Activated T-cell treated with anti-CD3 and anti-CD28 coated beads, Interleukin-2, amount 50 U/mL, for 48 hours (primary cell): ENCODE results near the gene PSMB9.
A peak's percentile ranks its signal among the peaks of the same experiment; 100 is the strongest.
"Not testable (repeated sequence)": the region's sequence is repeated elsewhere in the genome, so short reads cannot be mapped to it uniquely, and the experiment has no call there.

Experiments used
- DNase-seq, 2 experiments: peaks; one replicate each; pipeline ENCODE4 v3.0.0-alpha.2; 2020

PSMB9 gene

DNA sequence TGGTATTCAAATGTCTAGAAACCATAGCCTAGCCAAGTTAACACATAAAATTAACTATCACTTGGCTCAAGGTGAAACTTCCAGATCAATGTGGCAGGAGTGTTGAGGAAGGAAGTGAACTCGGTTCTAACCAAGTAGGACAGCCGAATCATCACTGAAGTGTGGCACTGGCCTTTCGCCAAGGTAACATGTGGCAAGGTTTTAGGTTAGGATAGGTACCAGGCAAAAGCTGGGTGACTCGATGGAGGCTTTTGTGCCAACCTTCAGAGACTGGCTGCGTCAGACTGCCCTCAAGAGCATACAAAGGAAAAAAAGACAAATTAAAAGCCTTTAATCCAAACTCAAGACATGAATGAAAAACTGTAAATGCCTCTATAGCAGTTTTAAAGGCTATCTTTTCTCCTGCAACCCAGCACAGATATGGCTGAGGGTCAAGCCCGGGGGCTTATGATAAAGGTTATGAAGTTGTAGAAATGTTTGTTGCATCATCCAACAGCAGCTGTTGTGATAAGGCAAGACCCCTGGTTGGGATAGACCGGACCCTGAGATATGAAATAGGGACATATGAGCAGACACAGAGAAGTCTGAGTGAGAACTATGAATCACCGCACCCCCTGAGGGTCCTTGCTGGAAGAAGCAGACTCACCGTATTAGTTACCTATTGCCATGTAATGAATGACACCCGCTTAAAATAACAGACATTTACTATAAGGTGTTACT, 11.9 kb downstream of the PSMB9 start:
- DNase-seq: no peak

- no peak for DNase-seq
Observed at GRCh38 chr6:32867022-32867477, 13.1 kb downstream of the PSMB9 start.

GRCh38 chr6:32867554-32868256, 13.7 kb downstream of the PSMB9 start:
- no peak for DNase-seq

DNA sequence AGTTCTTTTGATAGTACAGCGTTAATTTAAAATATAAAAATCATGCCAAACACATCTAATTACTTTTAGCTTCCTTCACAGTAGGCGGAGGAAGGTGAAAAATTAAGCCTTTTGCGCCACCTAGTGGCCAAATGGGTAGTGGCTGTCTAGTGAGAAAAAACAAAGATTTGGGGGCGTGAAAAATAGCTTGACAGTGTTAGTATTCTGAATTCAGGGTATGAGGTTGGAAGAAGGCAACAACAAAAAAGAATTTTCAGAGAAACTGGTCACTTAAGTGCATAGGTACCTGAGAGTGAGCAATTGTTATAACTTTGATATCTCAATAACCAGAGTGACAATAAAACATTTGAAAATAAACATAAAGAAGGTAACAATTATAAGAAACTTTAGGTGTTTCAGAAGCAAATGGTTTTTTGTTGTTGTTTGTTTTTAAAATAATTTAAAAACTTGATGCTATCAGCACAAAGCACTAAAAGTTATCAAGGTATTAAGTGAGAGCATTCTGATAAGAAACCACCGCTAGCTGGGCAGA, 14.3 kb downstream of the PSMB9 start:
- peak; percentile 91 to 95 for DNase-seq

GRCh38 chr6:32873947-32874346, 20.0 kb downstream of the PSMB9 start:
- DNase-seq: not testable (repeated sequence)

GRCh38 chr6:32876603-32877002, 22.6 kb downstream of the PSMB9 start:
- no peak for DNase-seq

DNA sequence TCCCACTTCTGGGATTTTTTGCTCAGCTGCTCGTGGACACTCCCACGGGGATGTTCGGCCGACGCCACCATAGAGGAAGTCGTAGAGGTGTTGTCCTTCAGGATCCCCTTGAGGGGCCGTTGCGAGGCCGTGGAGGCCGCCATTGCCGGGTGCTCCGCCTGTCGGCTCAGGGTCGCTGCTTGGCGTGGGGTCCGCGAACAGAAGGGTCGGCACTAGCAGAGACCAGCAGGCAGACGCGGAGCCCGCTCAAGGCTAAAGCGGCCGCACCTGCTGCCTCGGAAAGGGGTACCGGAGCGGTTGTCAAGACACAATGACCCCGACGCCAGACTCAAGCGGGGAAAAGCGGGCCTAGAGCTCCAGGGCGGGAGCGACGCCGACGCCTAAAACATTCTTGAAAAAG, 25.7 kb downstream of the PSMB9 start:
- no peak for DNase-seq

- not testable (repeated sequence) for DNase-seq
Observed at GRCh38 chr6:32880962-32881361, 27.0 kb downstream of the PSMB9 start.

- DNase-seq: no peak
Observed at GRCh38 chr6:32882879-32883250, 28.9 kb downstream of the PSMB9 start.

- no peak for DNase-seq
Observed at GRCh38 chr6:32883789-32884188, 29.8 kb downstream of the PSMB9 start.

DNA sequence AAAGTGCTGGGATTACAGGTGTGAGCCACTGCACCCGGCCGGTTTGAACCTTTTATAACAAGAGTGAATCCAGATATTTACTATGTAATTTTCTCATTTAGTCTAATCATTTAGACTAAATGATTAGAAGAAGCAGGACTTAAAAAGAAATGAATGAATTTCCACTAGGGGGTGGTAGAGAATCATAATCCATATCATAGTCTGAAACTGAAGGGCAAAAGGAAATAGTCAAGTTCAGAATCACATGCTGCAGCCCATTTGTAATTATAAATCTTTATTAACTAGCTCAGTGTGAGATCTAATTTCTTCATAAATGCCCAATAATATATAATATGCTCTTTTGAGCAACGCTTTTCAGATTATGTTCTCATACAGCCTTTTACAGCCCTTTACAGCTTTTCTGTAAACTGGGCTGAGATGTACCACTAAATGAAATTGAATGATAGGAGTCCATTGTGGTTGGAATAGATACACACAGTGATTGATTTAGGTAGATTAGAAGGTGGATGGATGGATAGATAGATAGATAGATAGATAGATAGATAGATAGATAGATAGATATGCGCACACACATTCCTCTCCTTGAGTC, 31.8 kb downstream of the PSMB9 start:
- DNase-seq: no peak

- DNase-seq: no peak
Observed at GRCh38 chr6:32886681-32887383, 32.8 kb downstream of the PSMB9 start.

DNA sequence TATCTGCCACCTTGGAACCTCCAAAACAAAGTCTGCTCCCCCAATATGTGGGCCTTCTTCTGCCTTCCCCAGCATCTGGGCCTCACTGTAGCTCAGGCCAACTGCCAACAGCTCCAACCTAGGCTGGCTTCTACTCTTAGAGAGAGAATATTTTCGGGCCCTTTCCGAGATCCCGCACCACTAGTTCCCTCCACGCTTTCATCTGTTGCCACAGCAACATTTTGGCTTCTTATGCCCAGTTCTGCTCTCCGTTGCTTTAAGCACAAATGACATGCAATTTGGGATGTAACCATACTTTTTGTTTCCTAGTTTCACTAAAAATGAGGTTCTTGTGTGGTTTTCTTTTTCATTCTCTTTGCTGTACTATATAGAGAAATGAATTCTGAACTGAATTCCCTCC, 33.6 kb downstream of the PSMB9 start:
- DNase-seq: no peak

DNA sequence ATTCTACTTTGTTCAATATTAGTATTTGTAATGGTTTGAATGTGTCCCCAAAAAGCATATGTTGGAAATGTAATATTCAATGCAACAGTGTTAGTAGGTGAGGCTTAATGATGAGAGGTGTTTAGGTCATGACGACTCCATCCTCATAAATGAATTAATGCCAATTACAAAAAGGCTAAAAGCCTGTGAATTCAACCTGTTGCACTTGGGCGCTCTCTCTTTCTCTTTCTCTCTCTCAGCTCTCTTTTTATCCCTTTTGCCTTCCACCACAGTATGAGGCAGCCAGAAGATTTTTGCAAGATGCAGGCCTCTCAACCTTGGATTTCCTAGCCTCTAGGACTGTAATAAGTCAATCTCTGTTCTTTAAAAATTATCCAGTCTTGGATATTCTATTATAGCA, 34.6 kb downstream of the PSMB9 start:
- DNase-seq: no peak

- no peak for DNase-seq
Observed at GRCh38 chr6:32889533-32889932, 35.5 kb downstream of the PSMB9 start.

DNA sequence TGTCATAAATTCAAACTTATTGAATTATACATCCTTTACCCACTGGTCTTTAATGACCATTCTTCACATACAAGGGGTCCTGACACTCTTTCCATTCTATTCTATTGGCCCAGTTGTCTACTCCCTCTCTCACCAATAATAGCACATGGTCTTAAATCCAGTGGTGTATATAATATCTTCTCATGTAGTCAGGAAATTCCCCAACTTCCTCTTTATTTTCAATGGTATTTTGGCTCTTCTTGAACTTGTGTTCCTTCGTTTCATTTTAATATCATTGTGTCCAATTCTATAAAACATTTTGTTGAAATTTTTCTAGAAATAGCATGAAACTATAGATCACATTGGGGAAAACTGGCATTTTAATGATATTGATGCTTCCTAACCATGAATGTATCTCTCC, 36.8 kb downstream of the PSMB9 start:
- no peak for DNase-seq

- DNase-seq: peak; percentile 99
Observed at GRCh38 chr6:32894085-32895005, 40.4 kb downstream of the PSMB9 start.

GRCh38 chr6:32895006-32895345, 41.0 kb downstream of the PSMB9 start:
- no peak for DNase-seq

- DNase-seq: no peak
Observed at GRCh38 chr6:32903952-32904351, 50.0 kb downstream of the PSMB9 start.

- no peak for DNase-seq
Observed at GRCh38 chr6:32905078-32905477, 51.1 kb downstream of the PSMB9 start.

- no peak for DNase-seq
Observed at GRCh38 chr6:32906539-32906938, 52.5 kb downstream of the PSMB9 start.

GRCh38 chr6:32908897-32909296, 54.9 kb downstream of the PSMB9 start:
- DNase-seq: no peak
